ENCODE results near the gene GARIN5B. TPM values are rescaled to one million over a fixed set of nuclear protein-coding genes. Genes with fewer than 3 reads are reported as not detected.

GARIN5B gene
- total RNA-seq, 1 donor from 2014 or later: not detected

- Mint-ChIP-seq H3K36me3 (ENCODE audit: low read depth) (no peaks in the 10 kb centered on the region), H3K27me3 (peaks cover 18% of the 10 kb centered on the region), H3K4me1 (peaks cover 6% of the 10 kb centered on the region), H3K27ac (no peak overlapping the region), H3K9me3 (no peaks in the 10 kb centered on the region), H3K4me3 (no peak overlapping the region)
- DNase-seq (no peak), ATAC-seq (ENCODE audit: low read depth) (no peak)
- CTCF ChIA-PET: no interaction called here
- intact Hi-C loops (cut with micrococcal nuclease): no loop called here
- POLR2A ChIA-PET: no interaction called here
- TF ChIP-seq CTCF (IDR thresholded peaks at IDR 0.05): no peak
These were observed 14.5 kb upstream of the GARIN5B start for GRCh38 chr19:55377356-55378131.

GRCh38 chr19:55376241-55376933 is 13.3 kb upstream of the GARIN5B start, which contains the start of gene TMEM190:
Gene TMEM190 (plus strand): TSS chr19:55376826. CDS start chr19:55376854, 28 bp downstream.
- Mint-ChIP-seq H3K27me3 (peaks cover 25% of the 10 kb centered on the region), H3K4me1 (peaks cover 6% of the 10 kb centered on the region), H3K27ac (no peak within 1 kb of the TSS), H3K9me3 (no peaks in the 10 kb centered on the region), H3K36me3 (ENCODE audit: low read depth) (no peaks in the 10 kb centered on the region), H3K4me3 (no peak within 1 kb of the TSS)
- POLR2A ChIA-PET: no interaction called here
- ATAC-seq (ENCODE audit: low read depth) (no peak), DNase-seq (no peak)
- CTCF ChIA-PET: no interaction called here
- intact Hi-C loops (cut with micrococcal nuclease): no loop called here
- no peak for TF ChIP-seq CTCF (IDR thresholded peaks at IDR 0.05)

GRCh38 chr19:55373993-55374757 is 11.1 kb upstream of the GARIN5B start:
- Mint-ChIP-seq H3K9me3 (no peaks in the 10 kb centered on the region), H3K27ac (no peak overlapping the region), H3K4me3 (no peak overlapping the region), H3K36me3 (ENCODE audit: low read depth) (no peaks in the 10 kb centered on the region), H3K4me1 (peaks cover 14% of the 10 kb centered on the region), H3K27me3 (peaks cover 39% of the 10 kb centered on the region)
- ChIA-PET CTCF (no interaction called here), POLR2A (no interaction called here)
- no peak for ATAC-seq (ENCODE audit: low read depth)
- intact Hi-C loops (cut with micrococcal nuclease): no loop called here
- no peak for TF ChIP-seq CTCF (IDR thresholded peaks at IDR 0.05)
- DNase-seq: no peak

DNA sequence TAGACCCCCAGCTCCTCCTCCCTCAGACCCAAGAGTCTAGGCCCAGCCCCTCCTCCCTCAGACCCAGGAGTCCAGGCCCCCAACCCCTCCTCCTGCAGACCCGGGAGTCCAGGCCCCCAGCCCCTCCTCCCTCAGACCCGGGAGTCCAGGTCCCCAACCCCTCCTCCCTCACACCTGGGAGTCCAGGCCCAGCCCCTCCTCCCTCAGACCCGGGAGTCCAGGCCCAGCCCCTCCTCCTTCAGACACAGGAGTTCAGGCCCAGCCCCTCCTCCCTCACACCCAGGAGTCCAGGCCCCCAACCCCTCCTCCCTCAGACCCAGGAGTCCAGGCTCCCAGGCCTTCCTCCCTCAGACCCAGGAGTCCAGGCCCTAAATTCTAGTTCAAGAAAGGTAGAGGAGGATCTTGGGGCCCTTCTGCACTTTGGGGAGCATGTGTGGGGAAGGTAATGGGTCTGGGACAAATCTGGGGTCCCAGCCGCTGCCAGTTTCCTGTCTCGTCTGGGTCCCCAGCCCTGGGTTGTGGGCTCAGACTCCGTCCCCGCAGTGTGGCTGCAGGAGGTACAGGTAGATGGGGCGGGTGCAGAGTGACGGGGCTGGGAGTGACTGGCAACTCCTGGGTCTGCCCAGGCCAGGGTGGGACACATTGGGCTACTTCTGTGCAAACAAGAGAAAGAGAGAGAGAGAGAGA is 10.4 kb upstream of the GARIN5B start:
- Mint-ChIP-seq H3K27ac (no peak overlapping the region), H3K9me3 (no peaks in the 10 kb centered on the region), H3K27me3 (peaks cover 39% of the 10 kb centered on the region), H3K4me3 (no peak overlapping the region), H3K36me3 (ENCODE audit: low read depth) (no peaks in the 10 kb centered on the region), H3K4me1 (peaks cover 14% of the 10 kb centered on the region)
- CTCF ChIA-PET: no interaction called here
- ATAC-seq (ENCODE audit: low read depth): no peak
- POLR2A ChIA-PET: interaction anchor here (1.5 to 2.1 kb wide), 2 partner anchors 11 to 34 kb away, joined by 4 to 7 read pairs; partner anchors contain the start of genes KMT5C and TMEM238
- TF ChIP-seq CTCF (IDR thresholded peaks at IDR 0.05): no peak
- DNase-seq: no peak
- intact Hi-C loops (cut with micrococcal nuclease): no loop called here

Data from activated B cell treated with CpG ODN at 0.5 μM for 24 hours (primary cell).